SKM-1 (cell line): ENCODE data around the gene DPEP2.
"Not testable (repeated sequence)": the region's sequence is repeated elsewhere in the genome, so short reads cannot be mapped to it uniquely, and the experiment has no call there.

Experiments used
- DNase-seq: peaks from one replicate; lab custom pipeline; 2025; ENCODE audit not compliant: unreplicated experiment; lab: John Stamatoyannopoulos, UW

Gene DPEP2

DNA sequence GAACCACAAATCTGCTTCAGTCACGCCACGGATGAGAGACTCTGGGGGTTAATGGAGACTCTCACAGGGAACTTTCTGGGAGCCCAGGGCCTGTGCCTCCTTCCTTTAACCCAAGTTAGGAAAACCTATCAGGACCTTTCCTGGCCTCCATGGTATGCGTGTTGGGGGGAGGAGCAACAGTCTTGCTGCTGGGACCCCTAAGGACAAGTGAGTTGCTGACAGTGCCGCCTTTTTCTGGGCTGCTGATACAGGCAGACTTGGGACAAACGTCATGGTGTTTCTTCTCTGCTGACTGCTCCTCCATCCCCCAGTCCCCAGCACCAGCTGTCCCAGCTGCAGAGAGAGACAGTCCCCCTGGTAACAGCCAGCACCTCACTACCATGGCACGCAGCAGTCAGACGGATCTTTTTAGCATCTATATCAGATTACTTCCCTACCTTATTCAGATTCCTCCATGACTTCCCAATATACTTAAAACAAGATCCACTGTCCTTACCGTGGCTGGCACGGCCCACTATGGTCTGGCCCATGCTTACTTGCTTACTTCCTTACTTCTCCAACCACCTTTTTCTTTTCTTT lies 10.0 kb upstream of the DPEP2 start:
- no peak for DNase-seq

DNA sequence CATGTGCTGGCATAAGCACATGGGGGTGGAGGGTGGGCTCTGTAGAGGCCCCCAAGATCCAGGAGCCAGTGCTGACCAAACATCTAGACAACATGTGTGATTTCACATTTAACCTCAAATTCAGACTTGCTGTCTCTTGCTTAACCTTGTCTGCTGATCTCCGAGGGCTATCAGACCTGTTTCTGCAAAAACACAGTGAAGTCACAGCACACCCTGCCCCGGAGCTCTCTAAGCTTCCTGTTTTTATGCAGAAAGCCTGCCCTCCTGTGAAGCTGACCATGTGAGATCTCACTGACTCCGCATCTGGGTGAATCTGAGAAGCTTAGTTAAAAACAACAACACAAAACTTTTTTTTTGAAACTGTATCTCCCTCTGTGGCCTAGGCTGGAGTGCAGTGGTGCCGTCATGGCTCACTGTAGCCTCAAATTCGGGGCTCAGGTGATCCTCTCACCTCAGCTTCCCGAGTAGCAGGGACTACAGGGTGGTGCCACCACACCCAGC lies 6.6 kb upstream of the DPEP2 start:
- DNase-seq, result peak; percentile 89

DNA sequence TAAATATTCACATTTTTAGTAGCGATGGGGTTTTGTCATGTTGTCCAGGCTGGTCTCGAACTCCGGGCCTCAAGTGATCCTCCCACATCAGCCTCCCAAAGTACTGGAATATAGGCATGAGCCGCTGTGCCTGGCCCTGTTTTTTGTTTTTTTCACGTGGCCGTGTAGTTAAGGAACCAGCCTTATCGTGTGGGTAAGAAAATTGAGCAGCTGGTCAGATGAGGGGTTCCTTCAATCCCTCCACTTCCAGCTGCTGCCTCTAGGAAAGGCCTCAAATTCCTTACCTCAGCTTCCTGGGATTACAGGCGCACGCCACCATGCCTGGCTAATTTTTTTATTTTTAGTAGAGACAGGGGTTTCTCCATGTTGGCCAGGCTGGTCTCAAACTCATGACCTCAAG lies 5.9 kb upstream of the DPEP2 start:
- no peak for DNase-seq

DNA sequence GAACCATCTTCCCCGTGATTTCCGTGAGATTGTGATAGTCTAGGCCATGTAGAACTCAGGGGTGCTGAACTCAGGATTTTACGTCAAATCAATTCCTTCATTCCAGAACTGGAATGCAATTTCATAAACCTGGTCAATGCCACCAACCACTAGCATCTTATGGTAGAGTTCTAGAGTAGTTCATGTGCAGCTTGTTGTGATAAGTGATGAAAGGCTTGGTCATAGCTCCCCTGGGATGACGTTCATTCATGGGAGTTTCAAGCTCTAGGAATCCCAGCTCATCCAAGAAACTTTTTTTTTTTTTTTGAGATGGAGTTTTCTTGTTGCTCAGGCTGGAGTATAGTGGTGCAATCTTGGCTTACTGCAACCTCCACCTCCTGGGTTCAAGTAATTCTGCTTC lies 3.7 kb upstream of the DPEP2 start:
- no peak for DNase-seq

DNA sequence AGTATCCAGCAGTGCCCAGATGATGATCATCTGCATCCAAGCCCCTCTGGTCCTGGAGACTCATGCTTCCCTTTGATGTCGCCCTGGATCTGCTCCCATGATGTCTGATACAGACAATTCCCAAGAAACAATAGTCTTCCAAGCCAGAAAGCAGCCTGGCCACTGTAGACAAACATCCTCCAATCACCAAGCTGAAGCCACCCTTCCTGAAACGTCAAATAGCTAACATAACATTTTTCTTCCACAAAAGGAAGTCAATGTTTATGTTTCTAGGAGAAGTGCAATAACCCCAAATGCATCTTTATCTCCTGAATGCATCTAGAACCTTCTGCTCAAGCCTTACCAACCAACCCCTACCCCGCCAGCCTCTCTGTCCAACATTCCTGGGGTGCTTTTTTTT lies 1.2 kb upstream of the DPEP2 start:
- no peak for DNase-seq

DNA sequence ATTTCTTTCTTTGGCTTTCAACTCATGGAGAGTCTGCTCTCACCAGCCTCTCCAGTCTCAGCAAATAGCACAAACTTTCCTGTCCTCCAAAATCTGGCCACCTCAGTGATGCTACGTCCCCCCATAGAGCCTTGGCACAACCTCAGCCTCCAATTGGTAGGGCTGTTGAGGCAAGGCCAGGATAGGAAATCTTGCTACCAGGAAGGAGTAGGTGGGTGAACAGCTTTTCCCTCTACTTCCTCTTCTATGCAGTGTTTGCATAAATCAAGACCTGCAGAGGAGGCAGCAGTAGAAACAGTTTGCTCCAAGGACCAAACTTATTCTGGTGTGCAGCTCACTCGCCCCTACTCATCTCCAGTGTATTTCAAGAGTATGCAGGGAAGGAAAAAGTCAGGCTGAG lies 701 bp upstream of the DPEP2 start:
- DNase-seq, result peak; percentile 45

DNA sequence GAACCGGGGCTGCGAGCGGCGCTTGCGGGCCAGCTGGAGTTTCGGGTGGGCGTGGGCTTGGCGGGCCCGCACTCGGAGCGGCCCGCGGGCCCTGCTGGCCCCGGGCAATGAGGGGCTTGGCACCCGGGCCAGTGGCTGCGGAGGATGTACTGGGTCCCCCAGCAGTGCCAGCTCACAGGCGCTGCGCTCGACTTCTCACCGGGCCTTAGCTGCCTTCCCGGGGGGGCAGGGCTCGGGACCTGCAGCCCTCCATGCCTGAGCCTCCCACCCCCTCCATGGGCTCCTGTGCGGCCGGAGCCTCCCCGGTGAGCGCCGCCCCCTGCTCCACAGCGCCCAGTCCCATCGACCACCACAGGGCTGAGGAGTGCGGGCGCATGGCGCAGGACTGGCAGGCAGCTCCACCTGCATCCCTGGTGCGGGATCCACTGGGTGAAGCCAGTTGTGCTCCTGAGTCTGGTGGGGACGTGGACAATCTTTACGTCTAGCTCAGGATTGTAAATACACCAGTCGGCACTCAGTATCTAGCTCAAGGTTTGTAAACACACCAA lies 979 bp downstream of the DPEP2 start:
- not testable (repeated sequence) for DNase-seq

DNA sequence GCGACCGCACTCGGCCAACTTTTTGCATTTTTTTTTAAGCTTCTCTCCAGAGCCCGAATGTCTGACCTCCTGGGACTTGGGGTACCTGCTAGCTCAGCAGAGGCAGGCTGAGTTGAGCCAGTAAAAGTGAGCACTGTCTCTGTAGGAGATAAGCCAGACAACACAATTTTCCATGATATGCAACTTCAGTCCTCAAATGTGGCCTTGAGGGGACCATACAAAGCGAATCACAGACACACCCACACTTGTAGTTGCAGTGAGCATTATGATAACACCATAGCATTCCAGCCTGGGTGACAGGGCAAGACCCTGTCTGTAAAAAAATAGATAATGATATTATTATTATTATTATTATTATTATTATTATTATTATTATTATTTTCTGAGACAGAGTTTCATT lies 2.6 kb downstream of the DPEP2 start:
- no peak for DNase-seq

DNA sequence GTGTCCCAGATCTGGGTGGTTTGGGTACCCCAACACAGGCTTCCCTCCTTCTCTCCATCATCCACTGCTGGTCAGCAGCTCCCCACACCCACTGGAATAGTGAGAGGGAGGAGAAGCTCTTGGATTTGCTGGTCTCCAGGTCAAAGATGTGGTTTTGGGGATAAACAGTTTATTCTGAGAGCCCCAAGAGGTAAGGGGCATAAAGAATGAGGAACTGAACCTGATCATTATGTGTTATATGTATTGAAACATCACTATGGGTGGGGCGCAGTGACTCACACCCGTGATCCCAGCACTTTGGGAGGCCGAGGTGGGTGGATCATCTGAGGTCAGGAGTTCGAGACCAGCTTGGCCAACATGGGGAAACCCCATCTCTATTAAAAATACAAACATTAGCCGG lies 3.9 kb downstream of the DPEP2 start:
- no peak for DNase-seq

DNA sequence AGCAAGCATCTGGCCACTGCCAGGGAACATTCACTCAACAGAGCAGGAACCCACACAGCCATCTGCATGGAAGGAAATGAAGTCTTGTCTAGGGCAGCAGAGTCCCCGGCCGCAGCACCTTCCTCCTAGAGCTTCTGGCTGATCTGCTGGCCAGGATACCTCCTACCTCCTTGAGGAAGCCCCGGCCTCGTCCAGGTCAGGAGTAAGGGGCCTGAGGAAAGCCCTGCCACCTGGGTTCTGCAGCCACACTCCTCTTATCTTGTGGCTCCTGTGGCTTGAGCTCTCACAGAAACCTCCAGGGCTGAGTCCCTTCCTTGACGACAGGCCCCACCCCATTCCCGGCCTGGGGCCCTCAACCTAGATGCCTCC lies 5.3 kb downstream of the DPEP2 start:
- DNase-seq, result not testable (repeated sequence)

DNA sequence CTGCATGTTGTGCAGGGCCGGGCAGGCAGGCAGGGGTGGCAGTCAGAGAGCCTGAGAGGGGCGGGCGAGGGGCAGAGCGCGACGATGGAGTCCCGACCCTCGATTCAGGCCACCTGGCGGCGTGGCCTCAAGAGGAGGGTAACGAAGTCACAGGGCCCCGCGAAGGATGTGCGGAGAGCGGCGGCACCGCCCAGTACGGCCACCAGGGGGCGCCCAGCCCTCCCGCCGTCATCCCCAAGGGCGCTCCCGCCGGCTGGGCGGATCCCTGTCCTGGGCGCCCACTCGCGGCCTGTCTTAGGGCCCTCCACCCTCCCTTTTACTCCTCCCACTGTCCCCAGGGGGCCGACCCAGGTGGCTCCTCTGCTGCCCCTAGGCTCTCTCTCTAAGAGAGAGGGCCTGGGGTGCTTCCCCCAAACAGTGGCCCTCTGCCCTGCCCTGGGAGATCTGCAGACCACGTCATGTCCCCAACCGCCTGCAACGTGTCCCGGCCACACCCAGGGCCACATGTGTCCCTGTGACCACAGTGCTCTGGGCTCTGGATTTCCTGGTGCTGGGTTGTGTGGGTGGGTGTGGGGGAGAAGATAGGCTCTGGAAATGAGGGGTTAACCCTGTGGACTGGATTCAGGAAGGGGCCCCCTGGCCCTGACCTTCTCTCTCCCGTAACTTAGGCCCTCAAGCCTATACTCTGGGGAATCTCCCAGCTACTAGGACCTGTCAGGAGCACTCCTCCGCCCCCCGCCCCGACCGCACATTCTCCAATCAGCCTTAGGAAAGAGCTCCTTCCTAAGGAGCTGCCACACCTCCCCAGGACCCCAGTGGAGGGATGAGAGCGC lies 5.9 kb downstream of the DPEP2 start:
- peak; percentile 49 for DNase-seq

DNA sequence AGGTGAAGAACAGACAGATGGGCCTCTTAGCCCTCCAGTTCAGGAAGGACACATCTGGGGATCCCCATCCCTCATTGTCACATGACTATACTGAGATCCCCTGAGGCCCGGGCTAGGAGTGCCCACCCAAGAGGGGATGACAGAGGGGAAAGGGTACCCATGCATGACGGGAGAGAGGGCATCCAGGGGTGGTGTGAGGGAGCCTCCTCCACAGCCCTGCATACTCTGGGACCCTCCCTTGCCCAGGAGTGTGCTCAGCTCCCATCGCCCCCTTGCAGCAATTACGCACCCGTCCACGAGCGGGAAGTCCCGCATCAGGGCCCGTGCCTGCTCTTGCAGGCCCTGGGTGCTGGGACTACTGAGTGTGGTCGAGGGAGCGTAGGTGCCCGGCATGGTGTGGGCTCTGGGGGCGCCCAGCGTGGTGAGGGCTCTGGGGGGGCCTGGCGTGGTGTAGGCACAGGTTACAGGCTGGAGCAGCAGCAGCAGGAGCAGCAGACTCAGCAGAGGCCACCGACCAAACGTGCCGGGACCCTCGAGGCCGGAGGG lies 6.5 kb downstream of the DPEP2 start:
- DNase-seq, result no peak

DNA sequence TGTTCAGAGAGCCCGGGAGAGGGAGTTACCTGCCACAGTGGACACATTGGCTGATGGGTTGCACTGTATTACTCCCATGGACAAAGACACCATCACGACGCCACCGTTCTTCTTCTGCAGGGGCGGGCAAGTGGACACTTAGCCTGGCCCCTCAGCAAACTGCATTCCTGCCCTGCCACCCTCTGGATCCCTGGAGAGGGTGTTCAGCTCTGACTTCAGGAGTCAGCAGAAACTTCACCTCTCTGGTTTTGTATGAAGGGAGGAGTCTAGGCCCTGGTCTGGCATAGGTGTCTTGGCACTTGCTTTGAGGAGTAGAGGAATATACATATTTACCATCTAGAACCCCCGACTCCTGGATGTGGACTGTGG lies 9.3 kb downstream of the DPEP2 start:
- DNase-seq, result no peak

DNA sequence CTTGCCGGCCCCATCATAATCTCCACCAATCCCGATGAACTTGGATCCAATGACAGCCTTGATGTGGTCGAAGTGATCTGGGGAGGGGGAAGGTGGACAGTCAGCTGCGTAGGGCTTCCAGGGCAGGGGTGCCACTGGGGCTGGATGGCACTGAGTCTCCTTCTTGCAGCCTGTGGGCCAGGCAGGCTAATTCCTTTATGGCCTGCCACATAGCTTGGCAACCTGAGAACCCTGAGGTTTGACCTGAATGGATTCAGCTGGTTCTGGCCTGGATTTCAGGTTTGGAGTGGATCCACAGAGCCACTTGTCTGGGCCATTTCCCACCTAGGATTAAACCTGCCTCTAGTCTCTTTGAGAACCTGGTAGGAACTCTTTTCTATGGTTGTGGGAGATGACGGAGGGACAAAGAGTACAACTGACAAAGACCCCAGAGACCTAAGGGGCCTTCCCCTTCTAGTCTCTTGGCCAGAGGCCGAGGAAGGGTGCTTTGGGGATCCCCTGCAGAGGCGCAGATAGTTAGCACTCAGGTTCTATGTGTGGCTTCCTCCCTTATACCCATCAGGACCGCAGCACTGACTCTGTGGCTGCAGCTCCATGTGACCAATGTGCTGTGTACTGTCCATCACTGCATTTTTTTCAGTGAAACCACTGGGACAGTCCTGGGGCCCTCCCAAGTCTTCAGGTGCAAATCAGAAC lies 9.8 kb downstream of the DPEP2 start:
- DNase-seq, result no peak

DNA sequence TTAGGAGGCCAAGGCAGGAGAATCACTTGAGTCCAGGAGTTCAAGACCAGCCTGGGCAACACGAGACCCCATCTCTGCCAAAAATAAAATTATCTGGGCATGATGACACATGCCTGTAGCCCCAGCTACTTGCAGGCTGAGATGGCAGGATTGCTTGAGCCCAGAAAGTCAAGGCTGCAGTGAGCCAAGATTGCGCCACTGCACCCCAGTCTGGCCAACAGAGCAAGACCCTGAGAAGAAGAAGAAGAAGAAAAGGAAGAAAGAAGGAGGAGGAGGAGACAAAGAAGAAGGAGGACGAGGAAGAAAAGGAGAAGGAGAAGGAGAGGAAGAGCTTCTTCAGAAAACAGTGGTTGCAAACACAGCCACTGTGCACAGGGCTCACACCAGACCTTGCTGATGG lies 10.6 kb downstream of the DPEP2 start:
- no peak for DNase-seq

DNA sequence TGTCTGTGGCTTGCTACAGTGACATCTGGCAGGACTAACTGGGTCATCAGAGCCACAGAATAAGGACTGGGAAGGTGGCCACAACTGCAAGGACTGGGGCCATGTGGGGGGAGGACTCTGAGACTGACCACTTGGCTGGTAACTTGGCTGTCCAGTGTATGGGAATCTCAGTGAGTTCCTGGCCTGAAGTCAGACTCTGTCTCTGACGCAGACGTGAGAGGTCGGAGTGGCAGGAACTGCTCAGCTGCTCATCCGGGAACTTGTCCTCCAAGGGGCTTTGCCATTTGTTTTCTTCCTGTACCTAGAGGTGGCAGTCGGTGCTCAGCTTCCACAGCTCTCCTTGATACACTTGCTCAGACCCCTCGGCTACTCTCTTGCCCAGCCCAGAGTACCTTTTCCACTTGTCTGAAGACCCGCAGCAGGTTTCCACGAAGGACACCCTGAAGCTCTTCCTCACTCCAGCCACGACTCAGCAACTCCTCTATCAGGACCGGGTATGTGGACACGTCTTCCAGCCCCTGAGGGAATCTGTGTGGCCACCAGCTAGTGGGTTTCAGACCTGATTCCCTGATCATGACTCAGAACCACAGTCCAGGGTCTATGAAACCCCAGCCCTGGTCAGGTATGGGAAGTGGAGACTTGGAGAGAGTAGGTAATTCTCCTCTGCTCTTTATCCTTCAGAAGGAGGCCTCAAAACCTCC lies 11.7 kb downstream of the DPEP2 start:
- no peak for DNase-seq

DNA sequence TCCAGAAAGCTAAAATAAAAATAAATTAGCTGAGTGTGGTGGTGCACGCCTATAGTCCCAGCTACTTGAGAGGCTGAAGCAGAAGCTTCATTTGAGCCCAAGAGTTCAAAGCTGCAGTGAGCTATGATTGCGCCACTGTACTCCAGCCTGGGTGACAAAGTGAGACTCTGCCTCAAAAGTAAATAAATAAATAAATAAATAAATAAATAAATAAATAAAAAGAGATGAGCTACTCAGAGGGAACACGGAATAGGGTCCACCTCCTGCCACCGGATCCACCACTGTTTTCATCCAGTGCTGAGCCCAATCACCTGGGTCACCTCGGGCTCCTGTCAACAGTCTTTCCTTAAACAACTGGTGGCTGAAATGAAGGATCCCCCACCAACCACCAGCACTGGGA lies 12.3 kb downstream of the DPEP2 start:
- no peak for DNase-seq

DNA sequence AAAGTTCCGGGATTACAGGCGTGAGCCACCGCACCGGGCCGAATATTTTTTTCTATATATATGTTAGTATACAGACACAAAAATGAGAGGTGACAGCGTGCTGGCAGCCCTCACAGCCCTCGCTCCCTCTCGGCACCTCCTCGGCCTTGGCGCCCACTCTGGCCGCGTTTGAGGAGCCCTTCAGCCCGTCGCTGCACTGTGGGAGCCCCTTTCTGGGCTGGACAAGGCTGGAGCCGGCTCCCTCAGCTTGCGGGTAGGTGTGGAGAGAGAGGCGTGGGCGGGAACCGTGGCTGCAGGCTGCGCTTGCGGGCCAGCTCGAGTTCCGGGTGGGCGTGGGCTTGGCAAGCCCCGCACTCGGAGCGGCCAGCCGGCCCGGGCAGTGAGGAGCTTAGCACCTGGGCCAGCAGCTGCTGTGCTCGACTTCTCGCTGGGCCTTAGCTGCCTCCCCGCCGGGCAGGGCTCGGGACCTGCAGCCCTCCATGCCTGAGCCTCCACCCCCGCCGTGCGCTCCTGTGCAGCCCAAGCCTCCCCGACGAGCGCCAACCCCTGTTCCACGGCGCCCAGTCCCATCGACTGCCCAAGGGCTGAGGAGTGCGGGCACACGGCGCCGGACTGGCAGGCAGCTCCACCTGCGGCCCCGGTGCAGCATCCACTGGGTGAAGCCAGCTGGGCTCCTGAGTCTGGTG lies 17.1 kb downstream of the DPEP2 start:
- DNase-seq, result no peak

DNA sequence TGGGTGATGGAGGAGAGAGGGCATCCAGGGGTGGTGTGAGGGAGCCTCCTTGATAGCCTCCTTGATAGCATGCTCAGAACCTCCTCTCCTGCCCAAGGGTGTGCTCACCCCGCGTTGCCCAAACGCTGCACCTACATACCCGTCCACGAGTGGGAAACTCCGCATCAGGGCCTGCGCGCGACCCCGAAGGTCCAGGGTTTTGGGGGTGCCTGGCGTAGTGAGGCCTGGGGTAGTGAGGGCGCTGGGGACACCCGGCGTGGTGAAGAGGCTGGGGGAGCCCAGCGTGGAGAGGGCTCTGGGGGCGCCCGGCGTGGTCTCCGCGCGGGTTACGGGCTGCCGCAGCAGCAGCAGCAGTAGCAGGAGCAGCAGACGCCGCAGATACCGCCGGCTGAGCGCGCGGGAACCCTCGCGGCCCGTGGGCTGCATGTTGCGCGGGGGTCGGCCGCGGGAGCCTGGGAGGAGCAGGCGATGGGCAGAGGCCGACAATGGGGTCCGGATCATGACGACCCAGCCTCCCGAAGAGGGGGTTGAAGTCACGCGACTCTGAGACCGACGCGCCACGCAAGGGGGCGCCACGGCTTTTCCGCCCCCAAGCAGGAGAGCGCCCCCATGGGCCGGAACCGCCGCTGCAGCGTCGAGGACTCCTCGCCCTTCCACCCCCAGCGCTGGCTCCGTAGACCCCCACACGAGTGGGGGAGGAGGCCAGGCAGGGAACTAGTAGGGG lies 19.2 kb downstream of the DPEP2 start, which contains the start of gene DPEP3:
Gene DPEP3 (minus strand): TSS at position 545 of the 724 bp plus-strand sequence. CDS start 119 bp downstream, at position 426.
- no peak for DNase-seq
